GM21717 (cell line): ENCODE results near the gene FOS.
"Not testable (repeated sequence)": the region's sequence is repeated elsewhere in the genome, so short reads cannot be mapped to it uniquely, and the experiment has no call there.

Experiments used
- ATAC-seq: cut with Tn5 transposase; IDR thresholded peaks from one replicate; pipeline ENCODE4 v1.9.1; 2021; ENCODE audit warnings: mild to moderate bottlenecking, moderate library complexity; ENCODE audit not compliant: unreplicated experiment

The FOS gene

DNA sequence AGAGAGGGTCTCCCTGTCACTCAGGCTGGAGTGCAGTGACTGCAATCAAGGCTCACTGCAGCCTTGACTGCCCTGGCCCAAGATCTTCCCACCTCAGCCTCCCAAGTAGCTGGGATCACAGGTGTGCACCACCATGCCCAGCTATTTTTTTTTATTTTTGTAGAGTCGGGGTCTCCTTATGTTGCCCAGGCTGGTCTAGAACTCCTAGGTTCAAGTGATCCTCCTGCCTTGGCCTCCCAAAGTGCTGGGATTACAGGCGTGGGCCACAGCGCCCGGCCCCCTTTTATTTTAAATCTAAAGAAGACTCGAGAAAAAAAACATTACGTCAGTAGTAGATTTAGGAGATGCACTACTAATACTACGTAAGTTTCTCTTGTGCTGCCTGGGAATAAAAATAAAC lies 14.3 kb downstream of the FOS start:
- no peak for ATAC-seq

DNA sequence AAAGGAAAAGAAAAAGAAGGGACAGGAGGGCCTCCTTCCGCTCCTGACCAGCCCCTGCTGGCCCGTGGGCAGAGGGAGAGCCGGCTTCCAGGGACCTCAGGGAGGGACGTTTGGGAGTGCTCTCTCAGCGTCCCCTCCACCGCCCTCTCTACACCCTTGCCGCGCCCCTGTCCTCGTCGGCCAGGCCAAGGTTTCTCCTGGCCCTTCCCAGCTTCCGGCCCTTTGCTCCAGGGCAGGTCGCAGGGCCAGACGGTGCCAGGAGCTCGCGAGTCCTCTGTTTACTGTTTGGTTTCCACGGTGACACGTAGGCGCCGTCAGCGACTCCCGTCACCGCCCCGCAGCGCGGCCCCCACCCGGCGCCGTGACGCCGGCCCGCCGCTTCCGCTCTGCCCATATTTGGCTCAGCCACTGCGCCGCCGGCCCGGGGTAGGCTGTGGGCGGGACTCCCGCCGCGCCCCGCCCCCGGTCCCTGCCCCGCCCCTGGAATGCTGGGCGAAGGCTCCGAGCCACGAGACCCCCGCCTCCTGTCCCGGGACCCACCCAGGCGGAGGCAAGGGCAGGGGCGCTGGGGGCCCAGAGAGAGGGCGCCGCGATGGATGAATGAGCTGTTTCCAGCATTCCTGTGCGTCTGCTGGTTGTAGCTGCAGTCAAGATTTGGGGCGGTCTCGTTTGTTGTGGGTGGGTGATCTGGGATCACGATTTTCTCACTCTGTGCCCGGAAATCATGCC lies 15.5 kb downstream of the FOS start:
- ATAC-seq: peak; percentile 91

DNA sequence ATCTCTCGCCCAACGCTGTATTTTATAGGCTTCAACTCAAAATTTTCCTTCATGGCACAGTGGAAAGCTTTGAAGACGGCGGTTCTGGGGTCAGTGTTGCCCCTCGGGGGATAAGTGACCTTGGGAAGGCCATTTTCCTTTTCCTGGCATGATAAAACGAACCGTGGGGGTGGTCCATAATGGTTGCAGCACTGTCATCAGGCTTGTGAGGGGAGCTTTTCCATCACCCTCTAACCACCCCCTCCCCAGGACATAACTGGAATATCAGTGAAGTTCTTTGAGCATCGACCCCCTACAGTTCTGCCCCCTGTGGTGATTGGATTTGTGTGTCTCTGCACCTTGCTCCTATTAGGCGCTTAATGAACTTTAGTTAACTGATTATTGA lies 16.0 kb downstream of the FOS start:
- ATAC-seq: no peak

DNA sequence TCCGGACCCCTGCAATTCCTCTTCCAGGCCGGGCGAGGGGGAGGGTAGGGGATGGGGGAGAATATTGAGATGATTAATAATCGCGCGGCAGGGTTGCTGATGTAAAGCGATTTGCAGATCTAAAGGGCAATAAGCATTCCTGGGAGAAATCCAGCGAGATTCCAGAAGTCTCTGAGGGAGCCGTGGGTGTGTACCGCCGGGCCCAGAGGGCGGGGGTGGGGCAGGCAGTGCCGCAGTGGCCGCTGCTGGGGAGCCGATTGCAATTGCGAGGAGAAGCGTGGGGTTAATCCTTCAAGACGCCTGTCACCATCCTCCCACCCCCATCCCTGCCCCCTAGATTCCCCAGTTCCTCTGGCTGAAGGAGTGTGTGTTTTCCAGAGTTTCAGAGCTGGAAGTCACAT lies 16.4 kb downstream of the FOS start:
- ATAC-seq: no peak

DNA sequence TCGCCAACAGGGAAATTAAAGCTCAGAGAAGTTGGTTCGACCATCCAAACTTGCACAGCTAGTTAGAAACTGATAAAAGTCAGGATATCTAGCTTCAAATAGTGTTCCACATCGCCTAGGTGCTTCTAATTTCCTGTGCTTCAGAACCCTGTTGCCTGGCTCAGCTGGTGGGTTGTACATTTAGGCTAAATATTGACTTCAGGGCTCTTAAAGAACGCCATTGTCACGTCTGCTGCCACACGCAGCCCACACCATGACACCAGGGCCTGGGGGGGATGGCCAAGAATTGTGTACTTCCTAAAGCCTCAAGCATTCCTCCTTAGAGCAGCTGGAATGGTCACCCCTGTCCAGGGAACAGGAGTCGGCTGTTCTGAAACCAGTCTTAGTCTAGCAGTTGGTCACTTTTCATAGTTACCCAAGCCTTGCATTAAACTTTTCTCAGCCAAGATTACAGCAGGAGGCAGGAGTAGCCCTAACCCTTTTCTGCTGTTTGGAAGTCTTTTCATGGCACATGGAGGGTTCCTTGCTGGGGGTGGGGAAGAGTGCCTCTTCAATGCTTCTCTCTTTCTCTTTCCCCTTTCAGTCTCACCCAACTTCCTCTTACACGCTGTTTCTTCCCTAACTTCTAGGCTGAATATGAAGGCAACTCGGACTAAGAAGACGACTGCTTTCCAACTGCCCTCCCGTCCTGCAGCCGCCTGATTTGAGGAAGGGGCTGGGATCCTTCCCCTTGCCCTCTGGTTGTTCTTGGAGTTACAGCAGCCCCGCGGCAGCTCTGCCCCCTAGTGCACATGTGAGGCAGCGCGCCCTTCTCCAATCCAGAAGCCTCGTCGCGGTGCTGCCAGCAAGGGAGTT lies 17.1 kb downstream of the FOS start:
- ATAC-seq: no peak

DNA sequence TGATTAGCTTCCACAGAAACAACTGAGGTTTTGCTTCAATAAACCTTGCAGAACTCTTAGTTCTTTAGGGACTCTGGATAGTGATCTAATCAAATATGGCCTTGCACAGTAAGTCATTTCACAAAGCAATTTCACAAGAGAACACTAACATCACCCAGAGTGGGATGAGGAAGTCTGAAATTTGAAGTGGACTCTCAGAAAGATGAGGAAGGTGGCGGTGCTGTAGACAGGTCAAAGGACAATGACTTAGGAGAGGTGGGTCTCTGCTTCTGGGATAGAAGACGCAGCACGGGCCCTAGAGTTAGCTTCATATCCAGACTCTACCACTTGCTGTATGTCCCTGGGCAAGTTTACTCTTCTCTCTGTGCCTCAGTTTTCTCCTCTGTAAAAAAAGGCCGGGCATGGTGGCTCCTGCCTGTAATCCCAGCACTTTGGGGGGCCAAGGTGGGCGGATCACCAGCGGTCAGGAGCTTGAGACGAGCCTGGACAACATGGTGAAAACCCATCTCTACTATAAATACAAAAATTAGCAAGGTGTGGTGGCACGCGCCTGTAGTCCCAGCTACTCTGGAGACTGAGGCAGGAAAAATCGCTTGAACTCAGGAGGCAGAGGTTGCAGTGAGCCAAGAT lies 18.9 kb downstream of the FOS start:
- no peak for ATAC-seq

DNA sequence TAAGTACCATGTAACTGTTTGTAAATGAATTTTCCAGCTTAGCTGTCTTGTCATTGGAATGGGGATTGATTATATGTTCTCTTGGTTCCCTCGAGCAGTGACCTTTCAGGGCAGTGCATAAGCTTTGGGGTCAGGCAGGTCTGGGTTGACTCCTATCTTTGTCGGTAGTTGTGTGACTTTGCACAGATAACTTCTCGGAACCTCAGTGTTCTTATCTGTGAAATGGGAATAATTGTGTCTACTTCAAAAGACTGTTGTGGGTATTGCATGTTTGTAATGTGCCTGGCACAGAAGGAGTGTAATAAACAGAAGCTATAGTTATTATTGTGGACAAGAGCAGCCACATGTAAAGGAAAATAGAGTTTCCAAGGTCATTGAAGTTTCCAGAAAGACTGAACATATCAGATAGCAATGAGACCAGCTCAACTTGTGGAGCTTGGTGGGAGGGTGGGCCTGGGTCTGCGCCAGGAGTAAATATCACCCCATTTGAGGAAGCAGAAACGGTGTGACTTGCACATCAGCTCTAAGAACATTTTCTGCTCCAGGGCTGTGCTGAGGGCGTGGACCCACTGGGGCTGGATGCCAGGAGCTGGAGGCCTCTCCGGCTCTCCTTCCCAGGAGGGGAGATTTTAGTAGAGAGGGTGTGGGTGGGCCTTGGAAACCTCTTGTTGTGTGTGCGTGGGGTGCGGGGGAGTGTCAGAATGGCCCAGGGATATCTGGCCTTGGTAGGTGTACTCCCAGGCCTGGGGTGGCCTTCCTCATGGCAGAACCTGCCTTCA lies 19.7 kb downstream of the FOS start:
- ATAC-seq: no peak

DNA sequence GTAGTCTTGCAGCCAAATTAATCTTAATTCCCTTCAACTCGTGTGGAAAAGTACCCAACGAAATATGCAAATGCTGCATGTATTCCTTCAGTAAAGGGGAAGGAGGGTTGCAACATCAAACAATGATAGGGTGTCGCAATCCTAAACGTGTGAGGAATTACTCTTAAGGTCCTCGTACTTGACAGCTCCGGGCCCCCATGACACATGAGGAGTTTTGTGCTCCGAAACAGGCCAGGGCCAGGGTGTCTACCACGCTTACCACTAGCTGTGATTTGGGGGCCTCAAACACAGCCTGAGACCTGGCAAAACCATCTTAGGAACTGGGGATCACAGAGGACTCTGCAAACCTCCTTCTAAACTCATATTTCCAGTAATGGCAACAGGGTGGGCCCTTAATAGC lies 20.4 kb downstream of the FOS start:
- no peak for ATAC-seq

DNA sequence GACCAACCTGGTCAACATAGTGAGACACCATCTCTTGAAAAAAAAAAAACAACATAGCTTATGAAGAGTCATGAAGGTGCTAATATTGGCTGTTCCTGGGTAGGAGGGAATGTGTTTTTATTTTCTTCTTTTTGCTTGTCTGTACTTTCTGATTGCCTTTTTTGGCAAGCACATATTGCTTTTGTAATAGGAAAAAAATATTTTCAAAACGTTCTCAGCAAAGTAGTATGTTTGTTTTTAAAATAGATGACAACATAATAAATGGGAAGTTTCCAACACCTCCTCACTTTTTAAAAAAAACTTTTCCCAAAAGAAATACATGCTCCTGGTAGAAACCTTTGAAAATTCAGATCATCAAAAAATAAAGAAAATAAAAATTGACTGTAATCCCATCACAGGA lies 20.9 kb downstream of the FOS start:
- ATAC-seq: no peak

DNA sequence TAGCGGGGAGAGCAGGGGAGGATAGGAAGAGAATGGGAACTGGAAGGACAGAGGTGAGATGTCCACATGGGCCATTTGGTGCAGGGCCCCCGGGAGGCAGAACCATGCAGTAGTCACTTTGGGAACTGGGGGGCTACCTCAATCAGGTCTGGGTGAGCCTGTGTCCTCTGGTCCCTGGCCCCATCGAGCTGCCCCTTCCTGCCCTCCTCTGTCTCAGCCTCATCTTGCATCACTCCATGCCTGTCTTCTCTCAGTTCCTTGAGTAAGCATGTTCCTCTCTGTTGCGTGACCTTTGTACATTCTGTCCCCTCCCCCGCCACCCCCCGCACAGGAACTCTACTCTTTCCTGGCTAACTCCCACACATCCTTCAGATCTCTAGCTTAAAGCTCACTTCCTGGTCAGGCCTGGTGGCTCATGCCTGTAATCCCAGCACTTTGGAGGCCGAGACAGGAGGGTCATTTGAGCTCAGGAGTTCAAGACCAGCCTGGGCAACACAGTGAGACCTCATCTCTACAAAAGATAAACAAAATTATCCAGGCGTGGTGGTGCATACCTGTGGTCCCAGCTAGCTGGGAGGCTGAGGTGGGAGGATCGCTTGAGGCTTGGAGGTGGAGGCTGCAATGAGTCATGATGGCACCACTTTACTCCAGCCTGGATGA lies 23.2 kb downstream of the FOS start:
- no peak for ATAC-seq

DNA sequence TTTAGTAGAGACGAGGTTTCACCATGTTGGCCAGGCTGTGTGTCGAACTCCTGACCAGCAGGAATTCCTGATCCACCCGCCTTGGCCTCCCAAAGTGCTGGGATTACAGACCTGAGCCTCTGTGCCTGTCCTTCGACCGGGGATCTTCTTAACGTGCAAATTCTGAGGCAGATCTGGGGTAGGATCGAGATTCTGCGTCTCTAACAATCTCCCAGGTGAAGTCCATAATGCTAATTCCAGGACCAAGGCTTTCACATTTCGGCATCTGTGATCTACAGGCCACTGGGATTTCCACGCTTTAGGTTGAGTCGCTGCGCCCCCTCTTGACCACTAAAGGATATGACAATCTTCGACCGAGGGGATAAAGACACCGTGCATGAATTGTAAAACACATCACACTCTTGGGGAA lies 24.8 kb downstream of the FOS start:
- ATAC-seq: no peak

DNA sequence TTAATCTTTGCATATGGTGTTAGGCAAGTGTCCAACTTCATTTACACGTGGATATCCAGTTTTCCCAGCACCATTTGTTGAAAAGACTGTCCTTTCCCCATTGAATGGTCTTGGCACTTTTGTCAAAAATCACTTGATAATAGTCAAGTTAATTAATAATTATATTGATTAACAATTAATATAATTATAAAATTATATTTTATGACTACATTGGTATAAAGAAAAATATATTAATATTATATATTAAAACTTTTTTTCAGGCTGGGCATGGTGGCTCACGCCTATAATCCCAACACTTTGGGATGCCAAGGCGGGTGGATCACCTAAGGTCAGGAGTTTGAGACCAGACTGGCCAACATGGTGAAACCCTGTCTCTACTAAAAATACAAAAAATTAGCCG lies 27.8 kb downstream of the FOS start:
- ATAC-seq: not testable (repeated sequence)

DNA sequence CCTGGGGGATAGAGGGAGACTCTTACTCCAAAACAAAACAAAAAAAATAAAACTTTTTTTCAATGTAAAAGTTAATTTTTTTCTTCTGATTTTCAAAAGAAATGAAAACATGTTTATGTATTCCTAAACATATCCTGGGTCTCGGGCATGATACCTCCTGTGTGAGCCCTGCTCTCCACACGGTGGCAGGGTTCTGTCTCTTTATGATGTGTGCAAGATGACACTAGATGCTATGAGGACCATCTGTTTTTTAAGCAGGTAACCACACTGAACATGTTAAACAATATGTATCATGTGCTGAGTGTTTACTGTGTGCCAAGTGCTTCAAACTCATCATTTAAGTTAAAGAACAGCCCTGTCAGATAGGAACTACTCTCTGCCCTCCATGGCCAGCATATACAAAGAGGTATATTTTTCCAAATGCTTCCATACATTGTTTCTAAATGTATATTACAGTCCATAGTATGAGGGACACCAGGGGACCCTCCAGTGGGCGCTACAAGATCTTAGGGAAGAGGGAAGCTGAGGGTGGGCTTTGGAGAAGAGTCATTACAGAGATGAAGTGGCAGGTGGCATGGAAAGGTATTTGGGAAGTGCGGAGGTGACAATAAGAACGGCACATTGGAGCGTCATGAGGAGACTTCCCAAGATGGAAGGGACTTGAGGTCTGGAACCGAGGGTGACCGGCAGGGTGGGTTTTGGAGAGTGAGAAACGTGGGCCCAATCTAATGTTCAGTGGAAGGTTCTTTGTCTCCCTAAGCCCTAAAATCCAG lies 28.5 kb downstream of the FOS start:
- ATAC-seq: no peak

DNA sequence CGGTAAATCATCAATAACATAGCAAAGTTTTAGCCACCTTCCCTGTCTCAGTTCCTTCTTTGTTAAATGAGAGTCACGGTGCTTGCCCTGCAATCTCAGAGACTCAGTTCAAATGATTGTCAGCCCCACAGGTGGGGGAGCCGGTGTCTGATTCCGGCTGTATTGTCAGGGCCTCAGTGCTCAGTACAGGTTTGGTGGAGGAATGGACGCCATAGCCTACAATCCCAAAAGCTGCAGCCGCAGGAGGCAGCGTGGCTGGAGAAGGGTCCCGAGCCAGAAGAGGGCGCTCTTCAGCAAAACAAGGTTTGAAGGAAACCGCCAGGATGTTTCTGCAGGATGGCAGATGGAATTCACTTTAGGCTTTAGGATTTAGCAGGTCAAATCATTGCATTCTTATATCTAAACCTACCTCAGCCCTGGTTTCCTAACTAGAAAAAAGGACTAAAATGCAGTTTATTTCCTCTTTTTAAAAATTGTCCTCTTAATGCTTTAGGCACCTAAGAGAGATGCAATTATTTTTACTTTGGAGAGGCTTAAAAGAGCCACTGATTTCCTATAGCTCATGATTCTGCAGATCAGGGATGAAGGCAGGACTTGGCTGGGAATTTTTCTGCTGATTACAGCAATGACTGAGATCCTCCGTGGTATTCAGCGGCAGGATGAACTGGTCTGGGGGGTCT lies 29.2 kb downstream of the FOS start:
- peak; percentile 59 for ATAC-seq

DNA sequence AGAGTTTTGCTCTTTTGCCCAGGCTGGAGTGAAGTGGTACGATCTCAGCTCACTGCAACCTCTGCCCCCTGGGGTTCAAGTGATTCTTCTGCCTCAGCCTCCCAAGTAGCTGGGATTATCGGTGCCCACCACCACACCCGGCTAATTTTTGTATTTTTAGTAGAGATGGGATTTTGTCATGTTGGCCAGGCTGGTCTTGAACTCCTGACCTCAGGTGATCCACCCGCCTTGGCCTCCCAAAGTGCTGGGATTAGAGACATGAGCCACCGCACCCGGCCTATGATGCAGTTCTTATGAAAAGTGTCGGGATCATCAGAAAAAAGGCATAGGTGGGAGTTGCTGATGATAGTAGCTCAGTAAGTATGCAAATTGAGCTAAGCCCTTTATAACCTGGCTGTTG lies 30.4 kb downstream of the FOS start:
- ATAC-seq: not testable (repeated sequence)

DNA sequence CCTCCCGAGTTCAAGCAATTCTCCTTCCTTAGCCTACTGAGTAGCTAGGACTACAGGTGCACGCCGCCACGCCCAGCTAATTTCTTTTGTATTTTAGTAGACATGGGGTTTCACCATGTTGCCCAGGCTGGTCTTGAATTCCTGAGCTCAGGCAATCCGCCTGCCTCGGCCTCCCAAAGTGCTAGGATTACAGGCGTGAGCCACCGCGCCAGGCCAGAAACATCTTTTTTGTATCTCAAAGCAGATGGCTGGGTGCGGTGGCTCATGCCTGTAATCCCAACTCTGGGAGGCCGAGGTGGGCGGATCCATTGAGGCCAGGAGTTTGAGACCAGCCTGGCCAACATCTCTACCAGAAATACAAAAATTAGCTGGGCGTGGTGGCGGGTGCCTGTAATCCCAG lies 30.9 kb downstream of the FOS start:
- not testable (repeated sequence) for ATAC-seq

DNA sequence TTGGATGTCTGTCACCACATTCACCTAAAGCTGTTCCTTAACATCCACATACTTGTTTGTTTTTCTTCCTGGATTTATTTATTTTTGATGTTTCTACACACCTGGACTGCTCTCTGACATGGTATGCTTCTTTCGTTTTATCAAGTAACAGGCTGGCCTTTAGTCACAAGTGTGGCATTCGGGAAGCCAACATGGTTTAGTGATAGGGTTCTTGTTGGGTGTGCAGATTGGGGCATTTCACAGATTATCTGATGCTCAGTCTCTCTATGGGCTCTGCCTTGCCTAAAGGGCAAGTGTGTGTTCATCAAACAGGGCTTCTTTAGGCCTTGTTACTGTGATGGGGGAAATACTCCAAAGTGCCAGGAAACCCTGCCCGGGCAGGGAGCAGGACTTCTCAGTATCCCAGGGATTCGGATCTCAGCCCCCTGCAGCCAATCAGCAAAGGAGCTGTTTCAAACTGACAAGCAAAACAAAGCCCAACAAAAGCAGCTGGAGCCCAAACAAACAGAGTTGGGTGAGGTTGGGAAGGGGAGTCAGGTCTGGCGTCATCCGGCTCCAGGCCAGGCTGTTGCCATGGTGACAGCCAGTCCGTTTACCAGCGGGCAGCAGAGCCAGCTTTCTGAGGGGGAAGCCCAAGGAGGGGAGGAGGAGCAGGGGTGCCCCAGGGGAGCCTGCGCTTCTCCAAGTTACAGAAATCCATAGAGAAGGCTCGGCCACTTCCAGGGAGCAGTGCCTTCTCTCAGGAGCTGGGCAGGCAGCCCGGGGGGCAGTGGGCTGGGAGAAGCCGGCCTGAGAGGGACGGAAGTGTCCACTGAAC lies 31.9 kb downstream of the FOS start:
- ATAC-seq: no peak

DNA sequence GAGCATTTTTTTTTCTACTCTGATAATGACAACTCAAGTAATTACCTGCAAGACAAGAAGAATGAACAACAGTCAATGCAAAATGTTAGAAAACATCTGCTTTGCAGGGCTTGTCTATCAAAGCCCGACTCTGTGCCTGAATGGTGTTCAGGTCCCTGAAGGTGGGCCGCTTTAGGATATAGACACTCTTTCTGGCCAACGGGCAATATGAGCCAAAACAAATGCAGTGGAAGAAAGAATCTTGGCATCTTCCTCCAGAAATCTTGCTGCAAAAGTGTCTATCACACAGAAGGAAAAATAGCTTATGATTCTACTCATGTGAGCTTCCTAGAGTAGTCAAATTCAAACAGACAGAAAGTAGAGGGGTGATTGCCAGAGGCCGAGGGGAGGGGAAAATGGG lies 32.7 kb downstream of the FOS start:
- ATAC-seq: no peak
